RWPE1 (cell line): ENCODE results near the gene FRMD8.

ENCODE experiments used
- CTCF ChIA-PET: fragments of 350-600 bp; sonication (Branson Sonifier 250); formaldehyde crosslinking; extraction: SDS; loops from one replicate; lab custom pipeline; 2021; lab: Yijun Ruan, JAX
- POLR2A ChIA-PET: fragments of 400-600 bp; formaldehyde crosslinking; extraction: SDS; loops from one replicate; lab custom pipeline; 2020; ENCODE audit warnings: antibody characterized with exemption; ENCODE audit not compliant: low non-redundant PET; lab: Yijun Ruan, JAX
- DNase-seq: peaks from one replicate; pipeline ENCODE4 v3.0.0; 2012; ENCODE audit warnings: low spot score
- H3K27ac ChIP-seq: fragments of 450-650 bp; 2 replicates; pipeline ENCODE4 v1.5.1; 2017
- CTCF ChIP-seq: fragments of 450-650 bp; conservative IDR thresholded peaks from 2 replicates; pipeline ENCODE4 v1.5.1; 2017; ENCODE audit warnings: low read depth, mild to moderate bottlenecking

The FRMD8 gene

GRCh38 chr11:65429068-65429681 is 42.7 kb downstream of the FRMD8 start:
- CTCF ChIA-PET: no interaction called here
- no peak for DNase-seq
- peak overlapping the region; percentile 85 for H3K27ac ChIP-seq
- POLR2A ChIA-PET: no interaction called here
- TF ChIP-seq CTCF: no peak

- ChIA-PET POLR2A (no interaction called here), CTCF (no interaction called here)
- H3K27ac ChIP-seq: peak overlapping the region; percentile 85
- TF ChIP-seq CTCF: no peak
- no peak for DNase-seq
Observed at GRCh38 chr11:65429724-65430405, 43.4 kb downstream of the FRMD8 start.

DNA sequence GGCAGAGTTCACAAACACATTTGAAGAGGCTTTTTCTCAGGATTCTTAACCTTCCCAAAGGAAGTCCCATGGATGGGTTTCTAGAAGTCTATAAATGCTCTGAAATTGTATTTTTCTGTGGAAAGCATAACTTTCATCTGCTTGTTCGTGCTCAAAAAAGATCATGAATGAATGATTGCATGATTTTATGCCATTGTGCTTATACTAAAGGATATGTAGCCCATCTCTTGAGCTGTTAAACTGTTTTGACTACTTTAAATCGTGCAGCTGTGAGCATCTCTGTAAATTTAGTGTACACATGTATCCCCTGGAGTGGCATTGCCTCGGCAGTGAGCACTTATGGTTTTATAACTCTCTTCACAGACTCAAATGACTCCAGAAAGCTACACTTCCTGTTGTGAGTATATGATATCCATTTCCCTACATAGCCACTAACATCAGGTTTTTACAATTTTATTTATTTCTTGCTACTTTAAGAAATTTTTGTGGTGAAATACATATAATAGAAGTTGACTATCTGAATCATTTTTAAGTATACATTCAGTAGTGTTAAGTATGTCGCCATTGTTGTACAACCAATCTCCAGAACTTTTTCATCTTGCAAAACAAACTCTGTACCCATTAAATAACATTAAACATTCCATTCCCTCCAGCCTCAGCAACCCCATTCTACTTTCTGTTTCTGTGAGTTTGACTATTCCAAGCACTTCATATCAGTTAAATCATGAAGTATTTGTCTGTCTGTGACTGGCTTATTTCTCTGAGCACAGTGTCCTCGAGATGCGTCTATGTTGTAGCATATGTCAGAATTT is 44.2 kb downstream of the FRMD8 start:
- DNase-seq: no peak
- peak overlapping the region; percentile 85 for H3K27ac ChIP-seq
- ChIA-PET POLR2A (no interaction called here), CTCF (no interaction called here)
- TF ChIP-seq CTCF: no peak

- H3K27ac ChIP-seq: no peak overlapping the region
- TF ChIP-seq CTCF: no peak
- no peak for DNase-seq
- POLR2A ChIA-PET: no interaction called here
- CTCF ChIA-PET: no interaction called here
Observed at GRCh38 chr11:65431451-65432099, 45.1 kb downstream of the FRMD8 start.

DNA sequence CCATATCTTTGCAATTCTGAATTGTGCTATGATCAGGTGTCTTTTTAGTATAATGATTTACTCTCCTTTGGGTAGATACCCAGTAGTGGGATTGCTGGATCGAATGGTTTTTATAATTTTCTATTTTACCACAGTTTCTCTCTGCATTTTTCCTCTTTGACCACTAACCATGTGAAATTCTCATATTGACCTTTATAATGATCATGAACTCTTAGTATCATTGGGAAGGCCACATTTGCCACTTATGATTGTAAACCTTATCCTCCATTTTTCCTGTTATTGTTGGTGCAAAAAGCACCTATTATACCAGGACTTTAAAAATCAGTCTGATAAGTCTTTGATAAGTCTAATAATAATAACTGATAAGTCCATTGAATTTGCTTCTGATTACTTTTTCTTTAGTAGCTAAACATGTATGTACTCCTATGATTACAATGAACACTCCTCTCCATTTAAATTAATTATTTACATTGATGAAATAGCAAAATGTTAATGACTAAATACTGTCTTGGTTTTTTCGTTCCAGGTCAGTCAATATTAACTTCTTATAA is 45.7 kb downstream of the FRMD8 start:
- H3K27ac ChIP-seq: no peak overlapping the region

More for the DNA sequence above, 45.7 kb downstream of the FRMD8 start:
- TF ChIP-seq CTCF: no peak
- ChIA-PET CTCF (no interaction called here), POLR2A (no interaction called here)
- DNase-seq: no peak
